HG02870 (cell line): Measurements from ENCODE around the gene TMEM145.
"Not testable (repeated sequence)": the region's sequence is repeated elsewhere in the genome, so short reads cannot be mapped to it uniquely, and the experiment has no call there.

Experiments
- ATAC-seq: cut with Tn5 transposase; IDR thresholded peaks from one replicate; pipeline ENCODE4 v1.9.1; 2021; ENCODE audit warnings: mild to moderate bottlenecking, moderate library complexity; ENCODE audit not compliant: unreplicated experiment

Gene TMEM145

GRCh38 chr19:42313840-42314755 is 989 bp downstream of the TMEM145 start:
- ATAC-seq: no peak

DNA sequence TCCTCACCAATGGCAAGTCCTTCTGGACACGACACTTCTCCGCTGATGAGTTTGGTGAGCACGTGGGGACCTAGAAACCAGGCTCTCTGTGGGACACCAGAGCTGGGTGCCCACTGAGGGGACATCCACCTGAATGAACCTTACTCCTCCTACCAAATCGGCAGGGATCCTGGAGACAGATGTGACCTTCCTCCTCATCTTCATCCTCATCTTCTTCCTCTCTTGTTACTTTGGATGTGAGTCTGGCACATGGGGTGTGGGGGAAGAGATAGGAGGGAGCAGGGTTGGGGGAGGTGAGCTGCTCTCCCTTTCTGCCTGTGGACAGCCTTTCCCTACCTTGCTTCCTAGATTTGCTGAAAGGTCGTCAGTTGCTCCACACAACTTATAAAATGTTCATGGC is 1.9 kb downstream of the TMEM145 start:
- ATAC-seq: no peak

- no peak for ATAC-seq
Observed at GRCh38 chr19:42316223-42317211, 3.4 kb downstream of the TMEM145 start.

DNA sequence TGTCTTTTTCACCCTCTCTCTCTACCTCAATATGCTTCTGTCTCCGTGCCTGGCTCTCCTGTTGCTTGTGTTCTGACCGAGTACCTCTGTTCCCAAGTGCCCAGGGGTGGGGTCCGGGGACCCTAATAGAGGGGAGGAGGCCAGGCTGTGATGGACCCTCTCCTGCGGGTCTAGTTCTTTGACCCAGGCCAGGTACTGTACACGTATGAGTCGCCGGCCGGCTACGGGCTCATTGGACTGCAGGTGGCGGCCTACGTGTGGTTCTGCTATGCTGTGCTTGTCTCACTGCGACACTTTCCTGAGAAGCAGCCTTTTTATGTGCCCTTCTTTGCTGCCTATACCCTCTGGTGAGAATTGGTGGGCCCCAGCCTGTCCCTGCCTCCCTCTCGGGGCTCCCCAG is 4.4 kb downstream of the TMEM145 start:
- no peak for ATAC-seq

DNA sequence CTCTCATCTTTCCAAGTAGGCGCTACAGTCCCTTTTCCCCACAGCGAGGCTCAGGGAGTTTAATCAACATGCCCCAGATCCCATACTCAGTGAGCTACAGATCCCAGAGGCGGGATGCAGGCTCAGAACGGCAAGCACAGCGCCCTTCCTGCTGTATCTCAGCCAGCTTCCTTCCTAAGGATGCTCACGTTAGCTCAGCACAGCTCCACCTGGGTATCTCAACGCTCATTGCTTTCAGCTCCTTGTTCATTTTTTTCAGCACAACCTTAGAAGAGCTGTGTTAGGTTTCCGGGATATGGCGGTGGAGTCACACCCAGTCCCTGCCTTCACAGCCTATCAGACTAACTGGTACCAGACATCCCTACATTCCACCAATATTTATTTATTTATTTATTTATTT is 9.2 kb downstream of the TMEM145 start:
- ATAC-seq: no peak

DNA sequence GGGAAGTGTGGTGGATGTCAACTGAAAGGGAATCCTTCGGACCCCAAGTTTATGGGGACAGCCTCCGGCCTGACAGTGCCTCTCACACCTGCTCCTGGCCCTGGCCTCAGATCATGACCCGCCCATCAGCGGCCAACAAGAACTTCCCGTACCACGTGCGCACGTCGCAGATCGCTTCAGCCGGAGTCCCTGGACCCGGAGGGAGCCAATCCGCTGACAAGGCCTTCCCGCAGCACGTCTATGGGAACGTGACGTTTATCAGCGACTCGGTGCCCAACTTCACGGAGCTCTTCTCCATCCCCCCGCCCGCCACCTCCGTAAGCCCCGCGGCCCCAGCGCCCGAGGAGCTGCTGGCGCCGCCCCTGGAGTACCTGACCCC is 10.4 kb downstream of the TMEM145 start:
- ATAC-seq: no peak

DNA sequence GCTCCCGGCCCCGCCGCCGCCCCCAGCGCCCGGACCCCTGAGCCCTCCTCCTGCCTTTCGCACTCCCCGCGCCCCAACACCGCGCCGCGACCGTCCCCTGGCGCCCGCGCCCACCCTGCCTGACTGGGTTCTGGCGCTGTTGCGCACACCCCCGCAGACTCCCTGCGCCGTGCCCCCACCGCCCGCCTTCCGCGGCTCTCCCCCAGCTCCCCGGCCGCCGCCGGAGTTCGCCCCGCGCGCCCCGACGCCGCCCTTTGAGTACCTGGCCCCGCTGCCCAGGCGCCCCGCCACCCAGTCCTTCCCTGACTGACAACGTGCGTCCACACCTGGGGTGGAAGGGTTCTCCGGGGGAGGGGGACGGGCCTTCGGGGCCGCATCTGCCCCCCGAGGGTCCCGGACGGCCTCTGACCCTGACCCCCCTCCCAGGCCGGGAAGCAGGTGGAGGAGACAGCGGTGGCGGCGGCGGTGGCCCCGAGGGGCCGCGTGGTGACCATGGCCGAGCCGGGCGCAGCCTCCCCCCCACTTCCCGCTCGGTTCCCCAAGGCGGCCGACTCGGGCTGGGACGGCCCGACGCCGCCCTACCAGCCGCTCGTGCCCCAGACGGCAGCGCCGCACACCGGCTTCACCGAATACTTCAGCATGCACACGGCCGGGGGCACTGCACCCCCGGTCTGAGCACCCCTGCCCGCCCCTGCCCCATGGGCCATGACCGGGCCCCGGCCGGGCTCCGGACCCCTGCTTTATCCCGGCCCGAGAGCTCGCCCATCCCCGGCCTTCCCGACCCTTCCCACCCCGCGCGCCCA is 10.9 kb downstream of the TMEM145 start:
- no peak for ATAC-seq

GRCh38 chr19:42324655-42325307 is 11.7 kb downstream of the TMEM145 start:
- ATAC-seq: no peak

GRCh38 chr19:42325308-42325895 is 12.3 kb downstream of the TMEM145 start, which contains the start of gene MEGF8:
TSS of gene MEGF8 (plus strand) at chr19:42325635. CDS start at chr19:42326244, 609 bp downstream.
- ATAC-seq: peak; percentile 93

GRCh38 chr19:42325896-42326771 is 13.0 kb downstream of the TMEM145 start:
- ATAC-seq: peak; percentile 8

- ATAC-seq: no peak
Observed at GRCh38 chr19:42326969-42327368, 13.9 kb downstream of the TMEM145 start.

DNA sequence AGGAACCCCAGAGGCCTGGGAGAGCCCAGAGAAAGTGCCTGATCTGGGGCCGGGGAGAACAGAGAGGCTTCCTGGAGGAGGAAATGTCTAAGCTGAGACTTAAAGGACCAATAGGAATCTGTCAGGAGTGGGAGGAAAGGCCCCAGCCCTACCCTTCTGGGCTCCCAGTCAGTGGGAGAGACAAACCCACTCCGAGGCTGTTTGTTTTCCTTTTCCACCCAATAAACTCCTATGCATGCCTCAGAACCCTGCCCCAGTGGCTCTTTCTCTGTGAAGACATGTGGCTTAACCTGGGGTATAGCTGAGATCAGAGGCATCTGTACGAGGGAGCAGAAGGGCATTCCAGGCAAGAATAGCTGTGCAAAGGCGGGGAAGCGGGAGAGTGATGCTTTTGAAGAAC is 14.3 kb downstream of the TMEM145 start:
- no peak for ATAC-seq

DNA sequence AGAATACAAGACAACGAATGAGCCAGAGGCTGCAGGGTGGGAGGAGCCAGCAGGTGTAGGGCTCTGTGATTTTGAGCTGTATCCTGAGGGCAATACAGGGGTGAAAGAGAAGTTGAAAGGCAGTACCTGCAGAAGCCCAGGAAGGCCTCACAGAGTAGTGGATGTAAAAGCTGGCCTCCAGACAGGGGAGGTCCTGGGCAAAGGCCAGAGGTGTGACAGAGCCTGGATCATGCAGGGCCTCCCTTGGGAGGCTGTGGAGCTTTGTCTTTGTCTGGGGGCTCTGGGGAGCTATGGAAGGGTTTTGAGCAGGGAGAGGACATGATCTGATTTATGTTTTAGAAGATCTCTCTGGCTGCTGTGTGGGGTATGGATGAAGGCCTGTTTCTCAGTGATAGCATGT is 15.0 kb downstream of the TMEM145 start:
- ATAC-seq: no peak

GRCh38 chr19:42328854-42329253 is 15.7 kb downstream of the TMEM145 start:
- no peak for ATAC-seq

DNA sequence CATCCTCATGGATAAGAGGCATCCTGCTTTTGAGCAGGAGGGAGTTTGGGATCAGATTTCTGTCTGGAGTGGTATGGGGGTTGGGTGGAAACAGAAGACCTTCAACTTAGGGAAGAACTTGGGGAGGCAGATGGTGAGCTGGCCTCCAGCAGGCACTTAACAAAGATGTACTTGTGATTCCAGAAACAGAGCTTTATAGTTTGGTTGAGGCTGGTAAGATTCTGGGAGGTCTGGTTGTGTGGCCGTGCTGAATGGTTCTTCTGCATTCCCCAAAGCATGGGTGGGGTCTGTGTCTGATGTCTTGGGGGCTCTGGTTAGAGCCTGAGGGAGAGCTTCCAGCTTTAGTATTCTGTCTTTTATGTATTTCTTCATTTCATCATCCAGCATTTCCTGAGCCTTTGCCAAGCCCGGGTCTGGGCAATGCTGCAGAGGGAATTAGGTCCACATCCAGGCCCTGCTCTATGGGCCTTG is 17.2 kb downstream of the TMEM145 start:
- ATAC-seq: no peak

DNA sequence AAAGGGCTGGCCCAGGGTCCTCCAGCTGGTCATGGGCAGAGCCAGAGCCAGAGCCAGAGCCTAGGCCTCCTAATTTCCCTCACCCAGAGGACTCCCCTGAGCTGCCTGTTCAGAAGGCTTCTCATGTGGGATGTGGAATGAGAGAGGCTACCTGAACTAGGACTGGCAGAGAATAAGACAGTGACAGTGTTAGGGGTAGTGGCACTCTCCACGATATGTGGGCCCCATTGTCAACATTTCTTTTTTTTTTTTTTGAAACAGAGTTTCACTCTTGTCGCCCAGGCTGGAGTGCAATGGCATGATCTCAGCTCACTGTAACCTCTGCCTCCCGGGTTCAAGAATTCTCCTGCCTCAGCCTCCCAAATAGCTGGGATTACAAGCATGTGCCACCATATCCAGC is 18.2 kb downstream of the TMEM145 start:
- not testable (repeated sequence) for ATAC-seq

DNA sequence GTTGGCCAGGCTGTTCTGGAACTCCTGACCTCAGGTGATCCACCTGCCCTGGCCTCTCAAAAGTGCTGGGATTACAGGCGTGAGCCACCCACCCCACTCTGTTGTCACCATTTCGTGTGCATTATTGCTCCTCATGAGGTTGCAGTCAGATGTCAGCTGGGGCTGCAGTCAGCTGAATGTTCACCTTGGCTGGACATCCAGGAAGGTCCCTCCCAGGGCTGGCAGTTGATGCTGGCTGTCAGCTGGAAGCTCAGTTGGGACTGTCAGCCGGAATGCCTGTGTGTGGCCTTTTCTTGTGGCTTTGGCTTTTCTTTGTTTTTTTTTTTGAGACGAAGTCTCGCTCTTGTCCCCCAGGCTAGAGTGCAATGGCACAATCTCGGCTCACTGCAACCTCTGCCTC is 18.9 kb downstream of the TMEM145 start:
- no peak for ATAC-seq

DNA sequence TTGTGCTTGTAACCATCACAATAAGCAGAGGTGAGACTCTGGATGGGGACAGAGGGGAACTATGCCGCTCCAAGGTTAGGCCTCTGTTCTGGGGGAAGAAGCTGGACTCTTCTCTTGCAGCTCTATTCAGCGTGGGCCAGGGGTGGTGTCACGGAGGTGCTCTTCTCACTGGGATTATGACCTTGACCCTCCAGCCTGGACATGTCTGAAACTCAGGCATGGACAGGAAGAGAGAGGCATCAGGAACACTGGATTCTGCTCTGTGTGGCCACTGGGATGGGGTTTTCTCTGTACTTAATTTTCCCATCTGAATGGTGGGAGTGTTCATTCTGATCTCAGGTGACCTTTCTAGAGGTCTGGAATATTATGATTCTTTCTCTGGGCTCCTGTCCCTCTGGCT is 19.9 kb downstream of the TMEM145 start:
- no peak for ATAC-seq
